K562 (cell line): ENCODE results near the gene GRM3. TPM values are rescaled to one million over a fixed set of nuclear protein-coding genes. Genes with fewer than 3 reads are reported as not detected.

Experiments
- ATAC-seq: fragments of 200-7000 bp; cut with Tn5 transposase; 3 replicates; pipeline ENCODE4 v1.9.1; 2020; ENCODE audit warnings: moderate library complexity
- BruUV-seq: library from RNA; stranded (reverse); fragments of 400-500 nt; replicated peaks from 2 replicates; lab custom pipeline; 2021; lab: Mats Ljungman, UMichigan
- CTCF ChIA-PET: fragments of 300-600 bp; formaldehyde crosslinking; extraction: SDS; loops from one replicate; lab custom pipeline; 2021; ENCODE audit warnings: low intra/inter-chr PET ratio; lab: Yijun Ruan, JAX
- POLR2A ChIA-PET: fragments of 300-600, 350-650 bp; sonication (Branson Sonifier 250); formaldehyde crosslinking; extraction: SDS; loops from one replicate; lab custom pipeline; 2021; ENCODE audit warnings: antibody characterized with exemption, inconsistent platforms; lab: Yijun Ruan, JAX
- DNase-seq, 4 experiments: peaks; one replicate each; pipeline versions ENCODE4 v3.0.0 to v3.0.0-alpha.2; 2011 to 2018; ENCODE audit warnings: low spot score in 3 of 4, mixed read lengths in 3 of 4; ENCODE audit errors: extremely low read depth in 1 of 4
- FAIRE-seq: peaks from 2 replicates; lab custom pipeline; 2011; peaks lifted over from hg19 to GRCh38; lab: Jason Lieb, UNC
- H2AFZ ChIP-seq: 2 replicates; pipeline ENCODE4 v1.6.0; 2011; ENCODE audit warnings: low read depth, low read length, control low read depth, inconsistent platforms
- H3K27ac ChIP-seq: fragments of 200-600 bp; 3 replicates; pipeline ENCODE4 v1.8.0; 2011; ENCODE audit warnings: low read depth, mild to moderate bottlenecking, control low read depth, inconsistent platforms, low read length, moderate library complexity, mixed read lengths; ENCODE audit errors: extremely low read depth
- H3K27me3 ChIP-seq, 2 experiments: fragments of 300-600 bp in 1 of 2; 2 replicates in 1 of 2; 3 replicates in 1 of 2; pipeline versions ENCODE4 v1.6.0 to v1.8.0; 2011; ENCODE audit warnings: inconsistent platforms in 2 of 2, low read length in 2 of 2, mild to moderate bottlenecking in 1 of 2, mixed read lengths in 1 of 2, moderate library complexity in 1 of 2; ENCODE audit not compliant: control insufficient read depth in 2 of 2, insufficient read depth in 2 of 2
- H3K36me3 ChIP-seq: fragments of 300-600 bp; 3 replicates; pipeline ENCODE4 v1.8.0; 2011; ENCODE audit warnings: mild to moderate bottlenecking, low read length, inconsistent platforms; ENCODE audit not compliant: control insufficient read depth, insufficient read depth
- H3K4me1 ChIP-seq, 2 experiments: fragments of 200-600 bp in 1 of 2; replicated peaks in 1 of 2; 2 replicates in 1 of 2; 3 replicates in 1 of 2; pipeline versions ENCODE4 v1.5.1 to v1.8.0; 2011; ENCODE audit warnings: inconsistent platforms in 2 of 2, low read length in 2 of 2, mild to moderate bottlenecking in 1 of 2, mixed read lengths in 1 of 2, moderate library complexity in 1 of 2; ENCODE audit not compliant: control insufficient read depth in 2 of 2, insufficient read depth in 2 of 2
- H3K4me2 ChIP-seq: 2 replicates; pipeline ENCODE4 v1.6.1; 2011; ENCODE audit warnings: low read length, control low read depth, inconsistent platforms, mixed read lengths; ENCODE audit not compliant: insufficient read depth
- H3K4me3 ChIP-seq: fragments of 200-600 bp; sonication (generic), shearing (Covaris generic); 2 replicates; pipeline ENCODE4 v1.5.1; 2016; ENCODE audit warnings: control low read depth, inconsistent platforms
- H3K79me2 ChIP-seq: fragments of 200-600 bp; 3 replicates; pipeline ENCODE4 v1.8.0; 2011; ENCODE audit warnings: low read length, inconsistent platforms; ENCODE audit not compliant: control insufficient read depth, insufficient read depth
- H3K9ac ChIP-seq, 2 experiments: 2 replicates each; pipeline versions ENCODE4 v1.6.0 to v1.6.1; 2011; ENCODE audit warnings: low read depth in 2 of 2, low read length in 2 of 2, control low read depth in 1 of 2, inconsistent platforms in 1 of 2, mild to moderate bottlenecking in 1 of 2, mixed read lengths in 1 of 2; ENCODE audit not compliant: insufficient read depth in 1 of 2
- H3K9me1 ChIP-seq: one replicate; pipeline ENCODE4 v1.6.0; 2011; ENCODE audit warnings: inconsistent platforms, mild to moderate bottlenecking, low read length, moderate library complexity; ENCODE audit not compliant: control insufficient read depth, insufficient read depth
- H3K9me3 ChIP-seq: replicated peaks from 2 replicates; pipeline ENCODE4 v1.5.1; 2011; ENCODE audit warnings: low read depth, low read length, inconsistent platforms; ENCODE audit not compliant: control insufficient read depth, insufficient read depth
- H4K20me1 ChIP-seq: replicated peaks from 2 replicates; pipeline ENCODE4 v1.6.1; 2011; ENCODE audit warnings: low read length, inconsistent platforms, mixed read lengths; ENCODE audit not compliant: control insufficient read depth, insufficient read depth
- ARID1B ChIP-seq: fragments of 450-650 bp; IDR thresholded peaks from 2 replicates; pipeline ENCODE4 v1.6.1; 2016; ENCODE audit warnings: antibody characterized with exemption, mild to moderate bottlenecking, inconsistent platforms
- FOXJ3 ChIP-seq: sonication (generic); formaldehyde crosslinking; IDR thresholded peaks from 2 replicates; pipeline ENCODE4 v1.4.0; 2020; ENCODE audit warnings: mild to moderate bottlenecking, missing genetic modification reagents
- HDAC6 ChIP-seq: IDR thresholded peaks from 2 replicates; pipeline ENCODE4 v1.6.1; 2012; ENCODE audit warnings: low read depth, mild to moderate bottlenecking, control low read depth, inconsistent platforms, low read length, moderate library complexity
- HMG20B ChIP-seq: fragments of 250-450 bp; sonication (Bioruptor Pico); IDR thresholded peaks from 2 replicates; pipeline ENCODE4 v1.5.0; 2021; ENCODE audit warnings: mild to moderate bottlenecking
- HNRNPK ChIP-seq: fragments of 200-400 bp; formaldehyde crosslinking; IDR thresholded peaks from one replicate; pipeline ENCODE4 v1.6.1; 2018; ENCODE audit warnings: mild to moderate bottlenecking, low read depth, low read length; ENCODE audit not compliant: poor library complexity, severe bottlenecking
- HNRNPUL1 ChIP-seq: fragments of 200-400 bp; formaldehyde crosslinking; IDR thresholded peaks from 2 replicates; pipeline ENCODE4 v1.6.1; 2017; ENCODE audit warnings: low read length
- MAZ ChIP-seq, 2 experiments: fragments of 450-650 bp in 1 of 2; sonication (generic) in 1 of 2; formaldehyde crosslinking; IDR thresholded peaks in 1 of 2; conservative IDR thresholded peaks in 1 of 2; 2 replicates each; pipeline versions ENCODE4 v1.4.0 to v1.5.0; 2020; ENCODE audit warnings: mild to moderate bottlenecking in 1 of 2, missing genetic modification reagents in 1 of 2
- TAL1 ChIP-seq: fragments of 450-650 bp; IDR thresholded peaks from 2 replicates; pipeline ENCODE4 v1.6.1; 2016; ENCODE audit warnings: mild to moderate bottlenecking
- TCF15 ChIP-seq: fragments of 250-450 bp; sonication (Bioruptor Pico); IDR thresholded peaks from 2 replicates; pipeline ENCODE4 v1.8.0; 2022; ENCODE audit warnings: moderate library complexity, mild to moderate bottlenecking, inconsistent platforms
- TRIM25 ChIP-seq: fragments of 450-650 bp; IDR thresholded peaks from 2 replicates; pipeline ENCODE4 v1.7.0; 2016; ENCODE audit warnings: borderline replicate concordance
- ZMIZ1 ChIP-seq, 2 experiments: fragments of 150-350 bp in 1 of 2; IDR thresholded peaks; 2 replicates each; pipeline ENCODE4 v1.6.1; 2012 to 2016; ENCODE audit warnings: low read depth in 2 of 2, low read length in 2 of 2, mild to moderate bottlenecking in 1 of 2, moderate library complexity in 1 of 2
- ZNF436 ChIP-seq: fragments of 250-450, 450-650 bp; sonication (Bioruptor Pico); formaldehyde crosslinking; IDR thresholded peaks from 2 replicates; pipeline ENCODE4 v1.7.0; 2020; ENCODE audit warnings: mild to moderate bottlenecking
- ZNF778 ChIP-seq: fragments of 450-650 bp; formaldehyde crosslinking; IDR thresholded peaks from 2 replicates; pipeline ENCODE4 v1.4.0; 2020; ENCODE audit warnings: mild to moderate bottlenecking, moderate library complexity
- in situ Hi-C: fragments of 300-500 bp; cut with MboI; formaldehyde crosslinking; loops from 4 replicates; pipeline ENCODE4 v1.15.0; 2018; ENCODE audit warnings: inconsistent platforms, mixed read lengths
- intact Hi-C: fragments of 100-400 bp; cut with micrococcal nuclease; formaldehyde crosslinking; loops from 2 replicates; pipeline ENCODE4 v1.14.2; 2022
- polyA plus RNA-seq, 8 experiments: library from polyadenylated mRNA; depleted of rRNA in 4 of 8; stranded (reverse) in 5 of 8; unstranded in 3 of 8; fragments of >200 nt; fragmentation: Nextera tagmentation in 2 of 8; fragmentation: Illumina TruSeq in 1 of 8; extraction: Ambion mirVana in 2 of 8; extraction: Trizol in 1 of 8; gene quantifications; 2 replicates each; pipeline versions ENCODE4 v1.2.1 to v1.2.3, GENCODE V29; 2011 to 2014; ENCODE audit warnings: inconsistent platforms in 1 of 8, missing spikeins in 1 of 8
- total RNA-seq, 7 experiments: library from RNA; depleted of rRNA in 6 of 7; stranded (reverse); fragments of >200 nt in 6 of 7; fragmentation: Illumina TruSeq in 2 of 7; extraction: Trizol in 2 of 7; gene quantifications; 2 replicates each; pipeline versions ENCODE4 v1.2.1 to v1.2.3, GENCODE V29; 2011 to 2021; ENCODE audit warnings: low replicate concordance in 1 of 7
- TF ChIP-seq, protein P1 (sequence below): fragments of 450-650 bp; formaldehyde crosslinking; IDR thresholded peaks from 2 replicates; pipeline ENCODE4 v1.4.0; 2020; ENCODE audit warnings: mild to moderate bottlenecking, moderate library complexity

GRM3 gene
- total and polyA plus RNA-seq, 9 of the 15 experiments (the other 6 are each of a cell fraction or from before 2014, with no cell fraction given): 0.03 to 0.08 (median 0.03) TPM; not detected in 6

- TF ChIP-seq ZMIZ1 (IDR thresholded peaks at IDR 0.05; ENCODE audit: low read depth in 2 of 2, low read length in 2 of 2) (no peak), ARID1B (no peak), ZNF436 (CRISPR knock-in tag) (no peak)
Measured at GRCh38 chr7:86768967-86769760, 125.5 kb downstream of the GRM3 start (continued).

- no peak overlapping the region for H3K27ac ChIP-seq
- no peak overlapping the region for H2AFZ ChIP-seq
- intact Hi-C loops (no loop called here), in situ Hi-C loops (no loop called here)
- H3K4me2 ChIP-seq: no peak overlapping the region
- H3K27me3 ChIP-seq: no peaks in the 10 kb centered on the region
- no peaks in the 10 kb centered on the region for H3K4me1 ChIP-seq
- H3K9me3 ChIP-seq: no peaks in the 10 kb centered on the region
- FAIRE-seq (no peak), ATAC-seq (no peak), DNase-seq (no peak)
- H3K36me3 ChIP-seq: no peaks in the 10 kb centered on the region
- H3K4me3 ChIP-seq: no peak overlapping the region
- H3K9ac ChIP-seq: no peak overlapping the region
- no TSS peak for BruUV-seq
- ChIA-PET CTCF (no interaction called here), POLR2A (no interaction called here)
- no peaks in the 10 kb centered on the region for H3K9me1 ChIP-seq
- H4K20me1 ChIP-seq: no peaks in the 10 kb centered on the region
- H3K79me2 ChIP-seq: no peaks in the 10 kb centered on the region
- TF ChIP-seq, protein P1, sequence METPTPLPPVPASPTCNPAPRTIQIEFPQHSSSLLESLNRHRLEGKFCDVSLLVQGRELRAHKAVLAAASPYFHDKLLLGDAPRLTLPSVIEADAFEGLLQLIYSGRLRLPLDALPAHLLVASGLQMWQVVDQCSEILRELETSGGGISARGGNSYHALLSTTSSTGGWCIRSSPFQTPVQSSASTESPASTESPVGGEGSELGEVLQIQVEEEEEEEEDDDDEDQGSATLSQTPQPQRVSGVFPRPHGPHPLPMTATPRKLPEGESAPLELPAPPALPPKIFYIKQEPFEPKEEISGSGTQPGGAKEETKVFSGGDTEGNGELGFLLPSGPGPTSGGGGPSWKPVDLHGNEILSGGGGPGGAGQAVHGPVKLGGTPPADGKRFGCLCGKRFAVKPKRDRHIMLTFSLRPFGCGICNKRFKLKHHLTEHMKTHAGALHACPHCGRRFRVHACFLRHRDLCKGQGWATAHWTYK: no peak
- TF ChIP-seq FOXJ3 (no peak), TRIM25 (no peak), MAZ (CRISPR knock-in tag; conservative IDR thresholded peaks at IDR 0.05 in 1 of 2, IDR thresholded peaks at IDR 0.05 in 1 of 2) (no peak), TAL1 (no peak), TCF15 (CRISPR knock-in tag) (no peak), HNRNPUL1 (no peak), HNRNPK (no peak), HMG20B (no peak), HDAC6 (no peak), ZNF778 (CRISPR knock-in tag) (no peak)
Measured at GRCh38 chr7:86773309-86773708, 129.6 kb downstream of the GRM3 start.
